SK-N-SH treated with all-trans-retinoic acid at 6 μM for 48 hours (cell line): ENCODE results near the gene ERVK3-1.

Experiments
- ATAC-seq: fragments of 200-7000 bp; cut with Tn5 transposase; 3 replicates; pipeline ENCODE4 v1.9.1; 2020; ENCODE audit warnings: mild to moderate bottlenecking, moderate library complexity
- ARNTL ChIP-seq: fragments of 450-650 bp; formaldehyde crosslinking; IDR thresholded peaks from 2 replicates; pipeline ENCODE4 v1.5.0; 2020; ENCODE audit warnings: low read depth, mild to moderate bottlenecking, moderate library complexity, borderline replicate concordance
- BACH2 ChIP-seq: fragments of 250-450 bp; sonication (Bioruptor Pico); IDR thresholded peaks from 2 replicates; pipeline ENCODE4 v1.9.0; 2021; ENCODE audit warnings: mild to moderate bottlenecking, borderline replicate concordance
- CREB5 ChIP-seq: fragments of 250-450 bp; sonication (Bioruptor Pico); IDR thresholded peaks from 2 replicates; pipeline ENCODE4 v1.5.1; 2020; ENCODE audit warnings: low read depth, mild to moderate bottlenecking, moderate library complexity
- CSDC2 ChIP-seq: fragments of 250-450 bp; sonication (Bioruptor Pico); IDR thresholded peaks from 2 replicates; pipeline ENCODE4 v1.5.0; 2020; ENCODE audit warnings: mild to moderate bottlenecking, moderate library complexity
- CSRNP3 ChIP-seq: fragments of 250-450 bp; sonication (Bioruptor Pico); IDR thresholded peaks from 2 replicates; pipeline ENCODE4 v1.5.1; 2021; ENCODE audit warnings: mild to moderate bottlenecking, moderate library complexity
- ESRRG ChIP-seq: fragments of 250-450 bp; sonication (Bioruptor Pico); IDR thresholded peaks from 2 replicates; pipeline ENCODE4 v1.6.1; 2021; ENCODE audit warnings: mild to moderate bottlenecking
- GLIS3 ChIP-seq: fragments of 250-450 bp; sonication (Bioruptor Pico); IDR thresholded peaks from 2 replicates; pipeline ENCODE4 v1.5.0; 2020; ENCODE audit warnings: mild to moderate bottlenecking, moderate library complexity
- ISL1 ChIP-seq: fragments of 250-450 bp; sonication (Bioruptor Pico); IDR thresholded peaks from 2 replicates; pipeline ENCODE4 v2.1.2; 2022; ENCODE audit warnings: mild to moderate bottlenecking, moderate library complexity
- PATZ1 ChIP-seq: fragments of 250-450 bp; sonication (Bioruptor Pico); IDR thresholded peaks from 2 replicates; pipeline ENCODE4 v1.8.0; 2020; ENCODE audit warnings: mild to moderate bottlenecking, moderate library complexity, borderline replicate concordance
- POU6F1 ChIP-seq: fragments of 250-450 bp; sonication (Bioruptor Pico); IDR thresholded peaks from 2 replicates; pipeline ENCODE4 v1.8.0; 2021; ENCODE audit warnings: low read depth, mild to moderate bottlenecking, moderate library complexity, borderline replicate concordance
- PPARA ChIP-seq: fragments of 250-450 bp; sonication (Bioruptor Pico); IDR thresholded peaks from 2 replicates; pipeline ENCODE4 v1.5.0; 2020; ENCODE audit warnings: mild to moderate bottlenecking, borderline replicate concordance
- RARB ChIP-seq: fragments of 250-450 bp; sonication (Bioruptor Pico); IDR thresholded peaks from 2 replicates; pipeline ENCODE4 v1.8.0; 2021; ENCODE audit warnings: mild to moderate bottlenecking, moderate library complexity
- SNAI2 ChIP-seq: fragments of 250-450 bp; sonication (Bioruptor Pico); IDR thresholded peaks from 2 replicates; pipeline ENCODE4 v1.5.0; 2020; ENCODE audit warnings: mild to moderate bottlenecking, moderate library complexity
- TCF4 ChIP-seq: fragments of 250-450 bp; sonication (Bioruptor Pico); IDR thresholded peaks from 2 replicates; pipeline ENCODE4 v1.8.0; 2021; ENCODE audit warnings: mild to moderate bottlenecking, moderate library complexity, borderline replicate concordance
- TOX ChIP-seq: fragments of 250-450 bp; sonication (Bioruptor Pico); IDR thresholded peaks from 2 replicates; pipeline ENCODE4 v1.8.0; 2021; ENCODE audit warnings: mild to moderate bottlenecking, moderate library complexity, borderline replicate concordance
- ZC3H10 ChIP-seq: fragments of 250-450 bp; sonication (Bioruptor Pico); IDR thresholded peaks from 2 replicates; pipeline ENCODE4 v1.5.1; 2021; ENCODE audit warnings: mild to moderate bottlenecking, moderate library complexity
- ZFP3 ChIP-seq: fragments of 250-450 bp; sonication (Bioruptor Pico); IDR thresholded peaks from 2 replicates; pipeline ENCODE4 v1.5.0; 2020; ENCODE audit warnings: mild to moderate bottlenecking, moderate library complexity
- ZFP30 ChIP-seq: fragments of 450-650 bp; formaldehyde crosslinking; IDR thresholded peaks from 2 replicates; pipeline ENCODE4 v1.5.0; 2022; ENCODE audit warnings: mild to moderate bottlenecking, moderate library complexity
- ZNF8 ChIP-seq: fragments of 450-650 bp; formaldehyde crosslinking; IDR thresholded peaks from 2 replicates; pipeline ENCODE4 v1.5.0; 2020; ENCODE audit warnings: mild to moderate bottlenecking, moderate library complexity

Gene ERVK3-1

GRCh38 chr19:58265100-58265499 is 40.1 kb upstream of the ERVK3-1 start:
- ATAC-seq, result no peak
- TF ChIP-seq POU6F1 (no peak), BACH2 (no peak), ZFP3 (CRISPR knock-in tag) (no peak), CREB5 (no peak), ZNF8 (no peak), ARNTL (CRISPR knock-in tag) (no peak)

GRCh38 chr19:58268344-58268743 is 36.8 kb upstream of the ERVK3-1 start:
- no peak for ATAC-seq
- no peak for TF ChIP-seq TOX (CRISPR knock-in tag)
- TF ChIP-seq ZC3H10 (CRISPR knock-in tag), result no peak
- no peak for TF ChIP-seq ISL1 (CRISPR knock-in tag)
- TF ChIP-seq PPARA (CRISPR knock-in tag), result no peak
- no peak for TF ChIP-seq CSDC2 (CRISPR knock-in tag)
- no peak for TF ChIP-seq CREB5
- no peak for TF ChIP-seq ESRRG
- no peak for TF ChIP-seq CSRNP3 (CRISPR knock-in tag)
- TF ChIP-seq ZFP30 (CRISPR knock-in tag), result no peak
- no peak for TF ChIP-seq PATZ1
- no peak for TF ChIP-seq POU6F1
- TF ChIP-seq GLIS3 (CRISPR knock-in tag), result no peak
- TF ChIP-seq RARB (CRISPR knock-in tag), result no peak
- TF ChIP-seq SNAI2 (CRISPR knock-in tag), result no peak
- no peak for TF ChIP-seq BACH2
- no peak for TF ChIP-seq TCF4 (CRISPR knock-in tag)

- TF ChIP-seq TOX (CRISPR knock-in tag), result no peak
- no peak for TF ChIP-seq ARNTL (CRISPR knock-in tag)
- no peak for TF ChIP-seq SNAI2 (CRISPR knock-in tag)
- TF ChIP-seq PPARA (CRISPR knock-in tag), result no peak
- no peak for TF ChIP-seq CREB5
- no peak for TF ChIP-seq ZNF8
- no peak for ATAC-seq
Observed at GRCh38 chr19:58274771-58275201, 30.4 kb upstream of the ERVK3-1 start.
